Stimulated activated CD4-positive, alpha-beta T cell treated with anti-CD3 and anti-CD28 coated beads, Interleukin-4, amount 100 ng/mL, for 48 hours (primary cell): ENCODE results near the gene ZNF775.

ENCODE experiments used
- DNase-seq, 2 donors: peaks; one replicate each; pipeline ENCODE4 v3.0.0-alpha.2; 2020; ENCODE audit warnings: low read depth in 2 of 2

ZNF775 gene

GRCh38 chr7:150441524-150441923 is 62.4 kb downstream of the ZNF775 start:
- DNase-seq = no peak

- no peak for DNase-seq
These were observed 63.7 kb downstream of the ZNF775 start for GRCh38 chr7:150442811-150443210.

- DNase-seq = no peak
These were observed 64.8 kb downstream of the ZNF775 start for GRCh38 chr7:150443793-150444540.

- no peak for DNase-seq
These were observed 65.7 kb downstream of the ZNF775 start for GRCh38 chr7:150444674-150445365.

GRCh38 chr7:150446288-150446938 is 67.3 kb downstream of the ZNF775 start:
- DNase-seq = no peak
